ENCODE data around the gene STK25.
"Not testable (repeated sequence)": the region's sequence is repeated elsewhere in the genome, so short reads cannot be mapped to it uniquely, and the experiment has no call there.

STK25 gene

GRCh38 chr2:241460631-241461030, 47.8 kb downstream of the STK25 start:
- H3K4me3 ChIP-seq (ENCODE audit: low read length): no peak overlapping the region
- TF ChIP-seq CTCF (conservative IDR thresholded peaks at IDR 0.05; ENCODE audit: low read depth, low read length): no peak
- no peak for DNase-seq (ENCODE audit: low read depth)

- no peak for TF ChIP-seq CTCF (conservative IDR thresholded peaks at IDR 0.05; ENCODE audit: low read depth, low read length)
- no peak for DNase-seq (ENCODE audit: low read depth)
- H3K4me3 ChIP-seq (ENCODE audit: low read length): no peak overlapping the region
These were observed 48.9 kb downstream of the STK25 start for GRCh38 chr2:241459520-241459919.

GRCh38 chr2:241458687-241459086, 49.7 kb downstream of the STK25 start:
- TF ChIP-seq CTCF (conservative IDR thresholded peaks at IDR 0.05; ENCODE audit: low read depth, low read length): no peak
- no peak overlapping the region for H3K4me3 ChIP-seq (ENCODE audit: low read length)
- no peak for DNase-seq (ENCODE audit: low read depth)

- no peak for TF ChIP-seq CTCF (conservative IDR thresholded peaks at IDR 0.05; ENCODE audit: low read depth, low read length)
- H3K4me3 ChIP-seq (ENCODE audit: low read length): no peak overlapping the region
- DNase-seq (ENCODE audit: low read depth): no peak
These were observed 51.8 kb downstream of the STK25 start for GRCh38 chr2:241456546-241456945.

- no peak for DNase-seq (ENCODE audit: low read depth)
- H3K4me3 ChIP-seq (ENCODE audit: low read length): no peak overlapping the region
- TF ChIP-seq CTCF (conservative IDR thresholded peaks at IDR 0.05; ENCODE audit: low read depth, low read length): no peak
These were observed 53.4 kb downstream of the STK25 start for GRCh38 chr2:241454837-241455485.

GRCh38 chr2:241453919-241454318, 54.5 kb downstream of the STK25 start:
- not testable (repeated sequence) for DNase-seq (ENCODE audit: low read depth); H3K4me3 ChIP-seq (ENCODE audit: low read length)

GRCh38 chr2:241451840-241452506, 56.4 kb downstream of the STK25 start:
- no peak overlapping the region for H3K4me3 ChIP-seq (ENCODE audit: low read length)
- DNase-seq (ENCODE audit: low read depth): no peak
- no peak for TF ChIP-seq CTCF (conservative IDR thresholded peaks at IDR 0.05; ENCODE audit: low read depth, low read length)

GRCh38 chr2:241450092-241450491, 58.3 kb downstream of the STK25 start:
- not testable (repeated sequence) for DNase-seq (ENCODE audit: low read depth); H3K4me3 ChIP-seq (ENCODE audit: low read length)

Data from retinal pigment epithelial cell (primary cell).